OCI-LY3 (cell line): Measurements from ENCODE around the gene HDAC1.

ENCODE experiments used
- H2AFZ ChIP-seq: fragments of 200-600, 300-600 bp; shearing (Covaris generic); 2 replicates; pipeline ENCODE4 v1.6.0; 2014; ENCODE audit warnings: antibody characterized with exemption, low read depth, low read length
- H3K27ac ChIP-seq: fragments of 200-600, 300-600 bp; sonication (generic); 2 replicates; pipeline ENCODE4 v1.5.1; 2014; ENCODE audit warnings: mild to moderate bottlenecking, low read length, moderate library complexity, mixed read lengths
- H3K27me3 ChIP-seq: fragments of 200-600, 300-600 bp; sonication (generic); 2 replicates; pipeline ENCODE4 v1.6.1; 2014; ENCODE audit warnings: low read depth, low read length, mixed read lengths
- H3K36me3 ChIP-seq: fragments of 200-600, 300-600 bp; sonication (generic); replicated peaks from 2 replicates; pipeline ENCODE3; 2014; ENCODE audit warnings: low read depth, low read length, mixed read lengths
- H3K4me1 ChIP-seq: fragments of 300-600, 200-600 bp; sonication (generic); 2 replicates; pipeline ENCODE4 v1.6.1; 2014; ENCODE audit warnings: low read length, mixed read lengths
- H3K4me2 ChIP-seq: fragments of 200-600, 300-600 bp; sonication (generic); 2 replicates; pipeline ENCODE4 v1.6.1; 2014; ENCODE audit warnings: low read length, mixed read lengths
- H3K4me3 ChIP-seq: fragments of 300-600, 200-600 bp; sonication (generic); 2 replicates; pipeline ENCODE4 v1.5.1; 2014; ENCODE audit warnings: antibody characterized with exemption, mild to moderate bottlenecking, low read length, moderate library complexity
- H3K79me2 ChIP-seq: fragments of 300-600, 200-600 bp; shearing (Covaris generic); 2 replicates; pipeline ENCODE4 v1.6.1; 2014; ENCODE audit warnings: mild to moderate bottlenecking, low read length, mixed read lengths
- H3K9ac ChIP-seq: fragments of 300-600, 200-600 bp; shearing (Covaris generic); 2 replicates; pipeline ENCODE4 v1.6.0; 2014; ENCODE audit warnings: mild to moderate bottlenecking, low read length, moderate library complexity
- H3K9me3 ChIP-seq: fragments of 200-600, 300-600 bp; shearing (Covaris generic); 2 replicates; pipeline ENCODE4 v1.6.1; 2014; ENCODE audit warnings: low read length, mixed read lengths; ENCODE audit not compliant: insufficient read depth
- H4K20me1 ChIP-seq: fragments of 200-600, 300-600 bp; sonication (generic); 2 replicates; pipeline ENCODE4 v1.6.1; 2016; ENCODE audit warnings: low read length, mixed read lengths; ENCODE audit not compliant: insufficient read depth
- CTCF ChIP-seq: fragments of 200-600, 300-600 bp; sonication (generic); IDR thresholded peaks from 2 replicates; pipeline ENCODE4 v1.5.1; 2014; ENCODE audit warnings: antibody characterized with exemption, low read length, low read depth
- EZH2phosphoT487 ChIP-seq: fragments of 200-600 bp; shearing (Covaris generic); IDR thresholded peaks from 2 replicates; pipeline ENCODE4 v1.6.1; 2018; ENCODE audit warnings: antibody characterized with exemption, mixed run types, low read depth

HDAC1 gene

DNA sequence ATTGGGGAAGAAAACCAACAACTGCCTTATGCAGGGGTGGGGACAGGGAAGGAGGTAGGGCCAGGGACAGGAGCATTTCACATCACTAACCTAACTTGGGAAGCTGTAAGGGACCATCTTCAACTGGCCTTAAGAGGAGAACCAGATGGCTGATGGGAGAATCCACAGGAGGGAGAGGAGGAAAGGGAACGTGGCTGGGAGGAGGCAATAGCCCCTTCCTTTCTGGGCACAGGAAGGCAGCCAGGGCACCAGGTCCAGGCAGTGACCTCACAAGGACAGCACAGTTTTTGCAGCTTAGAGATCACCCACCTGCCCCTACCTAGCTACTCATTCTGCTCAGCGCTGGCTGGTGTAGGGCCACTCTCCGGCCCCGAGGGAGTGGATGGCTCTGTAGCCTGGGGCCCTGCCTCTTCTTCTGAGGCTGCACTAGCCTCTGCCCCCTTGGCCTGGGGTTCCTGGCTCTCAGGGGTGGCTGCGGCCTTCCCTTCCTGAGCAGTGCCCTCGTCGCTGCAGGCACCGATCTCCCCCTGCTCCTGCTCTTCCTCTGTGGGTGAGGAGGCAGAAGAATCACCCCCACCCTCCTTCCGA, 42.5 kb downstream of the HDAC1 start:
- TF ChIP-seq CTCF: no peak
- TF ChIP-seq EZH2phosphoT487: no peak
- peaks cover 48% of the 10 kb centered on the region for H3K4me1 ChIP-seq
- no peak overlapping the region for H3K27ac ChIP-seq
- peaks cover 24% of the 10 kb centered on the region for H3K79me2 ChIP-seq
- peak overlapping the region; percentile 89 for H3K9ac ChIP-seq
- H3K27me3 ChIP-seq: no peaks in the 10 kb centered on the region; the same call in 1 of the 2 replicates
- H3K4me2 ChIP-seq: peak overlapping the region; percentile 94
- peak overlapping the region; percentile 97 for H3K4me3 ChIP-seq
- H2AFZ ChIP-seq: no peak overlapping the region
- peaks cover 9% of the 10 kb centered on the region for H4K20me1 ChIP-seq
- peaks cover 8% of the 10 kb centered on the region for H3K36me3 ChIP-seq
- no peaks in the 10 kb centered on the region for H3K9me3 ChIP-seq

DNA sequence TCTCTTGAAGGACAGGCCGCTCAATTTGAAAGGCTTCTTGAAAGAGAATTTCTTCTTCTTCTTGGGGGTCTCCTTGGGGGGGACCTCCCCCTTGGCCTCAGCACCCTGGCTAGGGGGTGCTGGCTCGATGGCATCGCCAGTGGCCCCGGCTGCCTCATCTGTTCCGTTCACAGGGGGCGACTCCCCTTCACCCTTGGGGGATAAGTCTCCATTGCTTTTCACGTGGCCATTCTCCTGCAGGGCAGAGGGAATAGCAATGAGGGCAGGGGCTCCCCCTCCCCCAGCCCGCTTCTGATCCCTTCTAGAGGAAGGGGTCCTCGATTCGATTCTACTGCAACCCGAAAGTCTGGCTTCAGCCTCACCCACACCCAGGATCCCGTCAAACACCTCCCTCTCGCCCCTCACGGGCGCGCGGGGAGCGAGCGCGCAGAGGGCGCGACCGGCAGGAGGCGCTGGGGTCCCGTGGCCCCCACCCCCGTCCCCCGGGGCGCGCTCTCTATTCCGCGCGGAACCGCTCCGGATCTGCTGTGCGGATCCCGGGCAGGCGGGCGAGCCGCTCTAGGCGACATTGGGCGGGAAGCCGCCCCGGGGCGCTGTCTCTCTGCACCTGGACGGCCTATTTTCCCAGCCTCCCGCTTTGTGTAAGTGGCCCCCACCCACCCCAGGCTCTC, 43.1 kb downstream of the HDAC1 start:
- Histone ChIP-seq H3K27ac (peak overlapping the region; percentile 18; the same call in 1 of the 2 replicates), H3K9me3 (no peaks in the 10 kb centered on the region), H2AFZ (no peak overlapping the region), H3K79me2 (peaks cover 24% of the 10 kb centered on the region), H3K36me3 (peaks cover 8% of the 10 kb centered on the region), H3K9ac (peak overlapping the region; percentile 89), H4K20me1 (peaks cover 9% of the 10 kb centered on the region), H3K4me3 (peak overlapping the region; percentile 97), H3K4me2 (peak overlapping the region; percentile 94), H3K4me1 (peaks cover 55% of the 10 kb centered on the region), H3K27me3 (no peaks in the 10 kb centered on the region; the same call in 1 of the 2 replicates)
- no peak for TF ChIP-seq EZH2phosphoT487
- TF ChIP-seq CTCF: peak; percentile 65

GRCh38 chr1:32335535-32335789, 43.6 kb downstream of the HDAC1 start:
- Histone ChIP-seq H3K4me3 (peak overlapping the region; percentile 97), H3K36me3 (peaks cover 8% of the 10 kb centered on the region), H4K20me1 (peaks cover 9% of the 10 kb centered on the region), H3K9me3 (no peaks in the 10 kb centered on the region), H3K27ac (peak overlapping the region; percentile 30; the same call in 1 of the 2 replicates), H3K9ac (peak overlapping the region; percentile 89), H3K4me1 (peaks cover 56% of the 10 kb centered on the region), H3K4me2 (peak overlapping the region; percentile 94), H3K79me2 (peaks cover 24% of the 10 kb centered on the region), H3K27me3 (no peaks in the 10 kb centered on the region; the same call in 1 of the 2 replicates), H2AFZ (no peak overlapping the region)
- TF ChIP-seq EZH2phosphoT487 (no peak), CTCF (no peak)

DNA sequence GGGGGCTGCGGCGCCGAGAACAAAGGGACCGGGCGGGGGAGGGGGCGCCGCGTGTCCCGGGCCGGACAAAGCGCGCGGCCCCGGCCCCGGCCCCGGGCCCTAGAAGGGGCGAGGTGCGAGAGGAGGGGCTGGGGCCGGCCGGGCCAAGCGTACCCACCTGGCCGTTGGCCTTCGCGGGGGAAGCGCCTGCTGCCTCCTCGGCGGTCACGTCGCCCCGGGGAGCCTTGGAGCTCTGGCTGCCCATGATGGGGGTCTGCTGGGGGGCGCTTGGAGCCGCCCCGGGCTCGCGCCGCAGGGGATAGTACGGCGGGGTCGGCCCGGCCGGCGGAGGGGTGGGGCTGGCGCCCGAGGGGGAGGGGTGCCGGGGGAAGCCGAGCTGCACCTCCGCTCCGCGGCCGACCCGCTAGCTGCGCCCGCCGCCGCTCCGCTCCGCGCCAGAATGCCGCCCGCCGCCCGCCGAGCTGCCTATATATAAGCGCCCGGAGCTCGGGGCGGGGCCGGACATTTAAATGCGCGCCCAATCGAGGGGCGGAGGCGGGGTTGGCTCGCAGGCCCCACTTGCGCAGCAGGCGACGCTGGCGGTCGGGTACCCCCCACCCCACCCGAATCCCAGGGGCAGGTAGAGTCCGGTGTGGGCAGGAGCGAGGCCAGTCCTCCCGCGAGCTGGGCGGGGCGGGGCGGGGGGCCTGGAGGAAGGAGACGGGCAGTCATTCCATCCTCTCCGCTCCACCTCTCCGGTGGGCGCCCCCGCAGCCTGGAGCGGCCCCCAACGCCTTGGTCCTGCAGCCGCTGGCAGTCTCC, 44.1 kb downstream of the HDAC1 start, which contains the start of gene MARCKSL1:
Gene MARCKSL1, minus strand, starts transcription at position 444 of the 801 bp plus-strand sequence. Its CDS starts 200 bp downstream, at position 244.
- Histone ChIP-seq H4K20me1 (peaks cover 9% of the 10 kb centered on the region), H3K9ac (peak within 1 kb of the TSS; percentile 89), H3K4me2 (peak within 1 kb of the TSS; percentile 94), H3K9me3 (no peaks in the 10 kb centered on the region), H3K4me1 (peaks cover 56% of the 10 kb centered on the region), H3K4me3 (peak within 1 kb of the TSS; percentile 97), H3K27me3 (no peaks in the 10 kb centered on the region; the same call in 1 of the 2 replicates), H3K27ac (peak within 1 kb of the TSS; percentile 30; the same call in 1 of the 2 replicates), H3K79me2 (peaks cover 24% of the 10 kb centered on the region), H3K36me3 (peaks cover 7% of the 10 kb centered on the region), H2AFZ (no peak within 1 kb of the TSS)
- TF ChIP-seq CTCF (no peak), EZH2phosphoT487 (no peak)
